Breast epithelium (tissue), 3 donors: ENCODE measurements around the gene AGBL1.

Experiments
- POLR2A ChIP-seq: fragments of 450-650 bp; IDR thresholded peaks from one replicate; pipeline ENCODE4 v1.6.1; 2016; ENCODE audit warnings: antibody characterized with exemption, mild to moderate bottlenecking, moderate library complexity
- TF ChIP-seq, protein P1 (sequence below), 3 donors: fragments of 450-650 bp; IDR thresholded peaks; one replicate each; pipeline ENCODE4 v1.5.1; 2016 to 2017; ENCODE audit warnings: antibody characterized with exemption in 3 of 3, mild to moderate bottlenecking in 3 of 3, moderate library complexity in 3 of 3

DNA sequence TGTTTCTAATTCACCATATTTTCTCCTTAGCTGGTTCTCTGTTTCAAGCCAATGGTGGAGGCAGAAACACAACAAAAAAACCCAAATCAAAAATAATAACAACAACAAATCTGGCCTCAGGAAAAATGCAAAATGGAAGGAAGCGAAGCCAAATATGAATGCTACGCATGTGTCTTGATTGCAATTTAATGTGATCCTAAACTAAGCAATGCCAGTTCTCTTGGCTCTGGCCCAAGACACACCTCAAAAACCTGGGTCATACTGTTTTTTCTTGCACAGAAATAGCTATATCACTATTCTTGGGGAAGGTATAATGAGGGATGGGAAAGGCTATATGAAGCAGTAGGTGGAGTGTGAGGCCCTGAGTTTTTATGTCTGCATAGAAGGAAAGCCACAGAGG lies 724.7 kb downstream of the AGBL1 start:
- TF ChIP-seq, protein P1, sequence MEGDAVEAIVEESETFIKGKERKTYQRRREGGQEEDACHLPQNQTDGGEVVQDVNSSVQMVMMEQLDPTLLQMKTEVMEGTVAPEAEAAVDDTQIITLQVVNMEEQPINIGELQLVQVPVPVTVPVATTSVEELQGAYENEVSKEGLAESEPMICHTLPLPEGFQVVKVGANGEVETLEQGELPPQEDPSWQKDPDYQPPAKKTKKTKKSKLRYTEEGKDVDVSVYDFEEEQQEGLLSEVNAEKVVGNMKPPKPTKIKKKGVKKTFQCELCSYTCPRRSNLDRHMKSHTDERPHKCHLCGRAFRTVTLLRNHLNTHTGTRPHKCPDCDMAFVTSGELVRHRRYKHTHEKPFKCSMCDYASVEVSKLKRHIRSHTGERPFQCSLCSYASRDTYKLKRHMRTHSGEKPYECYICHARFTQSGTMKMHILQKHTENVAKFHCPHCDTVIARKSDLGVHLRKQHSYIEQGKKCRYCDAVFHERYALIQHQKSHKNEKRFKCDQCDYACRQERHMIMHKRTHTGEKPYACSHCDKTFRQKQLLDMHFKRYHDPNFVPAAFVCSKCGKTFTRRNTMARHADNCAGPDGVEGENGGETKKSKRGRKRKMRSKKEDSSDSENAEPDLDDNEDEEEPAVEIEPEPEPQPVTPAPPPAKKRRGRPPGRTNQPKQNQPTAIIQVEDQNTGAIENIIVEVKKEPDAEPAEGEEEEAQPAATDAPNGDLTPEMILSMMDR (IDR thresholded peaks at IDR 0.05) = no peak
- no peak for TF ChIP-seq POLR2A
